GM12878 (cell line): ENCODE data around the gene CAMTA2. TPM values are rescaled to one million over a fixed set of nuclear protein-coding genes. Genes with fewer than 3 reads are reported as not detected.
A peak's percentile ranks its signal among the peaks of the same experiment; 100 is the strongest.

Experiments used
- ATAC-seq: fragments of 200-7000 bp; cut with Tn5 transposase; 3 replicates; pipeline ENCODE4 v1.9.1; 2020; ENCODE audit warnings: mild to moderate bottlenecking, moderate library complexity
- BruUV-seq: library from RNA; stranded (reverse); fragments of 400-500 nt; replicated peaks from 2 replicates; lab custom pipeline; 2021; lab: Mats Ljungman, UMichigan
- CTCF ChIA-PET: fragments of 300-600 bp; sonication (Branson Sonifier 250); formaldehyde crosslinking; extraction: SDS; loops from one replicate; lab custom pipeline; 2021; ENCODE audit warnings: inconsistent platforms; lab: Yijun Ruan, JAX
- POLR2A ChIA-PET: fragments of 350-600 bp; formaldehyde crosslinking; extraction: SDS; loops from one replicate; lab custom pipeline; 2021; ENCODE audit warnings: inconsistent platforms; lab: Charles Lee
- RAD21 ChIA-PET: fragments of 300-600 bp; sonication (Branson Sonifier 250); formaldehyde crosslinking; loops from one replicate; lab custom pipeline; 2023; ENCODE audit warnings: antibody characterized with exemption; ENCODE audit not compliant: unreplicated experiment; lab: Charles Lee
- SMC1A ChIA-PET: fragments of 300-600 bp; sonication (Branson Sonifier 250); formaldehyde crosslinking; loops from one replicate; lab custom pipeline; 2023; ENCODE audit not compliant: unreplicated experiment, uncharacterized antibody; lab: Charles Lee
- DNase-seq: peaks from one replicate; pipeline ENCODE4 v3.0.0-alpha.2; 2011; ENCODE audit warnings: low read depth, low spot score
- FAIRE-seq: peaks from 3 replicates; lab custom pipeline; 2011; peaks lifted over from hg19 to GRCh38; lab: Jason Lieb, UNC
- H2AFZ ChIP-seq: 2 replicates; pipeline ENCODE4 v1.6.0; 2011; ENCODE audit warnings: low read depth, low read length, control low read depth; ENCODE audit not compliant: control insufficient read depth
- H3K27ac ChIP-seq: 2 replicates; pipeline ENCODE4 v1.5.1; 2011; ENCODE audit warnings: control low read depth; ENCODE audit not compliant: control insufficient read depth, insufficient read depth
- H3K27me3 ChIP-seq, 2 experiments: replicated peaks in 1 of 2; 2 replicates each; pipeline versions ENCODE4 v1.6.0 to v1.6.1; 2011; ENCODE audit warnings: low read length in 1 of 2; ENCODE audit not compliant: control insufficient read depth in 2 of 2, insufficient read depth in 2 of 2
- H3K36me3 ChIP-seq, 2 experiments: 2 replicates each; pipeline ENCODE4 v1.5.1; 2011; ENCODE audit warnings: low read length in 1 of 2; ENCODE audit not compliant: control insufficient read depth in 2 of 2, insufficient read depth in 2 of 2
- H3K4me1 ChIP-seq: 2 replicates; pipeline ENCODE4 v1.6.1; 2011; ENCODE audit warnings: mild to moderate bottlenecking, low read length, moderate library complexity, mixed read lengths; ENCODE audit not compliant: control insufficient read depth, insufficient read depth
- H3K4me2 ChIP-seq: 2 replicates; pipeline ENCODE4 v1.6.0; 2011; ENCODE audit warnings: control low read depth; ENCODE audit not compliant: control insufficient read depth, insufficient read depth
- H3K4me3 ChIP-seq: fragments of 200-600 bp; sonication (generic); 2 replicates; pipeline ENCODE4 v1.5.1; 2016
- H3K79me2 ChIP-seq: 2 replicates; pipeline ENCODE4 v1.6.0; 2011; ENCODE audit warnings: low read length; ENCODE audit not compliant: control insufficient read depth, insufficient read depth
- H3K9ac ChIP-seq: 2 replicates; pipeline ENCODE4 v1.8.0; 2011; ENCODE audit warnings: low read length, control low read depth, mixed read lengths; ENCODE audit not compliant: control insufficient read depth, insufficient read depth
- H3K9me3 ChIP-seq: replicated peaks from 3 replicates; pipeline ENCODE4 v1.5.1; 2011; ENCODE audit warnings: mild to moderate bottlenecking, low read length; ENCODE audit not compliant: control insufficient read depth, insufficient read depth
- H4K20me1 ChIP-seq: 2 replicates; pipeline ENCODE4 v1.6.0; 2011; ENCODE audit not compliant: control insufficient read depth, insufficient read depth
- CEBPB ChIP-seq, 2 experiments: fragments of 150-350 bp in 1 of 2; IDR thresholded peaks; 2 replicates each; pipeline ENCODE4 v1.6.1; 2012 to 2014; ENCODE audit warnings: low read depth in 2 of 2, low read length in 2 of 2, borderline replicate concordance in 1 of 2, inconsistent platforms in 1 of 2
- CHD2 ChIP-seq: IDR thresholded peaks from 2 replicates; pipeline ENCODE4 v1.6.1; 2011; ENCODE audit warnings: low read depth, low read length, improper control_type of control experiment, borderline replicate concordance
- MXI1 ChIP-seq: fragments of 150-350 bp; IDR thresholded peaks from 2 replicates; pipeline ENCODE4 v1.6.1; 2011; ENCODE audit warnings: low read depth, mild to moderate bottlenecking, inconsistent platforms, low read length, improper control_type of control experiment
- SMAD1 ChIP-seq: fragments of 450-650 bp; IDR thresholded peaks from 2 replicates; pipeline ENCODE4 v1.6.1; 2018; ENCODE audit warnings: mild to moderate bottlenecking, low read depth; ENCODE audit not compliant: partially characterized antibody
- TCF12 ChIP-seq: IDR thresholded peaks from 2 replicates; pipeline ENCODE4 v1.6.1; 2011; ENCODE audit warnings: low read depth, mild to moderate bottlenecking, low read length
- TCF3 ChIP-seq: IDR thresholded peaks from 2 replicates; pipeline ENCODE4 v1.6.1; 2012; ENCODE audit warnings: low read depth, mild to moderate bottlenecking, low read length, borderline replicate concordance; ENCODE audit not compliant: insufficient read depth
- WGBS: methylation state at CpG from one replicate; pipeline ENCODE4 v1.1.6; 2016; ENCODE audit warnings: low lambda C conversion rate; ENCODE audit not compliant: insufficient replicate concordance, insufficient coverage; ENCODE audit errors: missing lambda C conversion rate; 5-methylcytosine and 5-hydroxymethylcytosine counted together
- in situ Hi-C: fragments of 300-500 bp; cut with MboI; formaldehyde crosslinking; loops from 9 replicates; pipeline ENCODE4 v1.14.3; 2018; ENCODE audit warnings: mixed read lengths
- intact Hi-C: fragments of 100-400 bp; cut with micrococcal nuclease; formaldehyde crosslinking; loops from one replicate; pipeline ENCODE4 v1.14.2; 2022; ENCODE audit not compliant: unreplicated experiment
- polyA plus RNA-seq, 11 experiments: library from polyadenylated mRNA; depleted of rRNA in 4 of 11; unstranded in 6 of 11; stranded (reverse) in 5 of 11; fragments of >200 nt; fragmentation: Nextera tagmentation in 4 of 11; fragmentation: Illumina TruSeq in 1 of 11; extraction: Ambion mirVana in 4 of 11; extraction: Trizol in 1 of 11; gene quantifications; 1 replicate in 1 of 11; 2 replicates in 10 of 11; pipeline versions ENCODE4 v1.2.1 to v1.2.3, GENCODE V29; 2011 to 2016; ENCODE audit warnings: inconsistent platforms in 2 of 11, missing spikeins in 2 of 11, low read depth in 1 of 11
- total RNA-seq, 4 experiments: library from RNA; depleted of rRNA in 3 of 4; stranded (reverse); fragments of >200 nt in 3 of 4; fragmentation: Illumina TruSeq in 1 of 4; extraction: Trizol in 1 of 4; gene quantifications; 2 replicates each; pipeline versions ENCODE4 v1.2.1 to v1.2.3, GENCODE V29; 2013 to 2021
- TF ChIP-seq, protein P1 (sequence below): fragments of 450-650 bp; IDR thresholded peaks from 2 replicates; pipeline ENCODE4 v1.6.1; 2016; ENCODE audit warnings: mild to moderate bottlenecking, moderate library complexity, borderline replicate concordance
- TF ChIP-seq, protein P2 (sequence below): fragments of 450-650 bp; IDR thresholded peaks from 2 replicates; pipeline ENCODE4 v1.6.1; 2017; ENCODE audit warnings: mild to moderate bottlenecking, low read depth, inconsistent platforms; ENCODE audit not compliant: poor library complexity, severe bottlenecking
- TF ChIP-seq, protein P3 (sequence below): fragments of 450-650 bp; formaldehyde crosslinking; IDR thresholded peaks from 2 replicates; pipeline ENCODE4 v1.5.0; 2022; ENCODE audit warnings: mild to moderate bottlenecking, missing genetic modification characterization

Gene CAMTA2
- total and polyA plus RNA-seq, 10 of the 15 experiments (the other 5 are each of a cell fraction or from before 2014, with no cell fraction given) = 0.42 to 29.3 (median 11.2) TPM

DNA sequence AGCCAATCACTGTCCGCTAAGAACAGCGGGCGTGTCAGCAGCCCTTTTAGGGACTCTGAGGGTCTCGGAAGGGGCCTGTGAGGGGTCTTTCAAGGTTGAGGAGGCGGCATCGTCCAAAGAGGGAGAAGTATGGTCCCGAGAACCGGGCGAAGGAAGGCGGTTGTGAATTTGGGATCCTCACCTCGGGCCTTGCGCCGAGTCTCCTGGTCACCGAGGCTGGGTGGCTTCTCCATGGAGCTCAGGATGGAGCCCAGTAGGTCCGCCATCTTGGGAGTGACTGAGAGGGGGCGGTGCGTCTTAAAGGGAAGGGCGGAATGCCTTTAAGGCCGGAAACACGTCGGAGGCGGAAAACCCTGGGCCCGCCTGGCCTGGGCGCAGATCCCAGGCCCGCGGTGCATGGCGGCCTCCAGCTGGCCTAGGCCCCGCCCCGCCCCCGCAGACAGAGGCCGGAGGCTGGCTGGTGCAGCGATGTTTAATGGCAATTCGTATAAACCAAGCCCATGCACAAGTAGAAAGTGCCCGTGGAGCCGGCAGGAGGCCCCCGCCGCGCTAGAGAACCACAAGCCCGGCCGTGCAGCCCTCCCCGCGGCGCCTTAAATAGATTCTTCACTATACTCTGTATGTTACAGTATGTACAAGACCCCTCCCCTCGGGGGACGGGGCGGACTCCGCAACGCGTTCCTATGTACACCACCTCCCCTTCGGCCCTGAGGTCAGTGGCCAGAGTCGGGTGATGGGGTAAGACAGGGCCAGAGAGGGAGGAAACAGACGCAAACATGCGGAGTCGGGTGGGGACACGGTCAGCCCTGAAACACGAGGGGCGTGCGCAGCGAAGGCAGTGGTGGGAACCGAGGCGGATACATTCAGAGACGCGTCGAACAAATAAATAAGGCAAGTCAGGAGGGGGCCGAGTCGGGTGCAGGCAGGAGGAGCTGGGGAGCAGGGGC, 19.7 kb downstream of the CAMTA2 start, which contains the start of gene SPAG7:
SPAG7 (minus strand) TSS at position 279 of the 947 bp plus-strand sequence; CDS start at position 266, 13 bp downstream.
- FAIRE-seq (no peak), ATAC-seq (peak; percentile 69), DNase-seq (peak; percentile 90)
- RAD21 ChIA-PET = interaction anchor here (0.8 to 6.4 kb wide), 23 partner anchors 10 to 405 kb away, joined by 3 to 73 read pairs (median 4); partner anchors contain the start of genes ARRB2, CAMTA2, ENO3 and INCA1
- TSS peak; percentile 89 for BruUV-seq
- Histone ChIP-seq H3K9me3 (no peaks in the 10 kb centered on the region), H3K79me2 (peaks cover 29% of the 10 kb centered on the region), H2AFZ (peak within 1 kb of the TSS; percentile 94), H3K27ac (peak within 1 kb of the TSS; percentile 100), H3K36me3 (peaks cover 10 to 11% of the 10 kb centered on the region in 2 experiments; a peak in 3 of 4 replicates), H3K4me3 (peak within 1 kb of the TSS; percentile 89), H3K4me1 (peaks cover 14% of the 10 kb centered on the region), H4K20me1 (no peaks in the 10 kb centered on the region), H3K27me3 (no peaks in the 10 kb centered on the region), H3K4me2 (peak within 1 kb of the TSS; percentile 99), H3K9ac (peak within 1 kb of the TSS; percentile 98)
- CTCF ChIA-PET = interaction anchor here (0.6 to 3.6 kb wide), 16 partner anchors 11 to 725 kb away, joined by 3 to 28 read pairs (median 8); partner anchors contain the start of genes C1QBP, CAMTA2, CHRNE and ENO3
- SMC1A ChIA-PET = interaction anchor here (0.7 to 4.3 kb wide), 22 partner anchors 11 to 270 kb away, joined by 3 to 50 read pairs (median 4); partner anchors contain the start of genes CAMTA2, CHRNE, ENO3 and KIF1C
- in situ Hi-C loops (no loop called here), intact Hi-C loops (loop anchor here (1.0 to 5.0 kb wide), 4 partner anchors 19 to 94 kb away; no protein-coding TSS in a partner anchor)
- WGBS = under 1% methylated on average over 66 of the region's 66 CpGs
- POLR2A ChIA-PET = interaction anchor here (0.6 to 8.5 kb wide), 14 partner anchors 10 to 452 kb away, joined by 3 to 272 read pairs (median 6); partner anchors contain the start of genes CAMTA2, ENO3, INCA1 and KIF1C
- TF ChIP-seq TCF12 = peak; percentile 83; the same call in 1 of the 2 replicates
- TF ChIP-seq SMAD1 = peak; percentile 67
- no peak for TF ChIP-seq CEBPB (IDR thresholded peaks at IDR 0.05; ENCODE audit: borderline replicate concordance in 1 of 2, low read depth in 2 of 2, low read length in 2 of 2)
- TF ChIP-seq, protein P1, sequence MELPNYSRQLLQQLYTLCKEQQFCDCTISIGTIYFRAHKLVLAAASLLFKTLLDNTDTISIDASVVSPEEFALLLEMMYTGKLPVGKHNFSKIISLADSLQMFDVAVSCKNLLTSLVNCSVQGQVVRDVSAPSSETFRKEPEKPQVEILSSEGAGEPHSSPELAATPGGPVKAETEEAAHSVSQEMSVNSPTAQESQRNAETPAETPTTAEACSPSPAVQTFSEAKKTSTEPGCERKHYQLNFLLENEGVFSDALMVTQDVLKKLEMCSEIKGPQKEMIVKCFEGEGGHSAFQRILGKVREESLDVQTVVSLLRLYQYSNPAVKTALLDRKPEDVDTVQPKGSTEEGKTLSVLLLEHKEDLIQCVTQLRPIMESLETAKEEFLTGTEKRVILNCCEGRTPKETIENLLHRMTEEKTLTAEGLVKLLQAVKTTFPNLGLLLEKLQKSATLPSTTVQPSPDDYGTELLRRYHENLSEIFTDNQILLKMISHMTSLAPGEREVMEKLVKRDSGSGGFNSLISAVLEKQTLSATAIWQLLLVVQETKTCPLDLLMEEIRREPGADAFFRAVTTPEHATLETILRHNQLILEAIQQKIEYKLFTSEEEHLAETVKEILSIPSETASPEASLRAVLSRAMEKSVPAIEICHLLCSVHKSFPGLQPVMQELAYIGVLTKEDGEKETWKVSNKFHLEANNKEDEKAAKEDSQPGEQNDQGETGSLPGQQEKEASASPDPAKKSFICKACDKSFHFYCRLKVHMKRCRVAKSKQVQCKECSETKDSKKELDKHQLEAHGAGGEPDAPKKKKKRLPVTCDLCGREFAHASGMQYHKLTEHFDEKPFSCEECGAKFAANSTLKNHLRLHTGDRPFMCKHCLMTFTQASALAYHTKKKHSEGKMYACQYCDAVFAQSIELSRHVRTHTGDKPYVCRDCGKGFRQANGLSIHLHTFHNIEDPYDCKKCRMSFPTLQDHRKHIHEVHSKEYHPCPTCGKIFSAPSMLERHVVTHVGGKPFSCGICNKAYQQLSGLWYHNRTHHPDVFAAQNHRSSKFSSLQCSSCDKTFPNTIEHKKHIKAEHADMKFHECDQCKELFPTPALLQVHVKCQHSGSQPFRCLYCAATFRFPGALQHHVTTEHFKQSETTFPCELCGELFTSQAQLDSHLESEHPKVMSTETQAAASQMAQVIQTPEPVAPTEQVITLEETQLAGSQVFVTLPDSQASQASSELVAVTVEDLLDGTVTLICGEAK = peak; percentile 51; the same call in 1 of the 2 replicates
- peak; percentile 73; the same call in 1 of the 2 replicates for TF ChIP-seq MXI1
- TF ChIP-seq, protein P2, sequence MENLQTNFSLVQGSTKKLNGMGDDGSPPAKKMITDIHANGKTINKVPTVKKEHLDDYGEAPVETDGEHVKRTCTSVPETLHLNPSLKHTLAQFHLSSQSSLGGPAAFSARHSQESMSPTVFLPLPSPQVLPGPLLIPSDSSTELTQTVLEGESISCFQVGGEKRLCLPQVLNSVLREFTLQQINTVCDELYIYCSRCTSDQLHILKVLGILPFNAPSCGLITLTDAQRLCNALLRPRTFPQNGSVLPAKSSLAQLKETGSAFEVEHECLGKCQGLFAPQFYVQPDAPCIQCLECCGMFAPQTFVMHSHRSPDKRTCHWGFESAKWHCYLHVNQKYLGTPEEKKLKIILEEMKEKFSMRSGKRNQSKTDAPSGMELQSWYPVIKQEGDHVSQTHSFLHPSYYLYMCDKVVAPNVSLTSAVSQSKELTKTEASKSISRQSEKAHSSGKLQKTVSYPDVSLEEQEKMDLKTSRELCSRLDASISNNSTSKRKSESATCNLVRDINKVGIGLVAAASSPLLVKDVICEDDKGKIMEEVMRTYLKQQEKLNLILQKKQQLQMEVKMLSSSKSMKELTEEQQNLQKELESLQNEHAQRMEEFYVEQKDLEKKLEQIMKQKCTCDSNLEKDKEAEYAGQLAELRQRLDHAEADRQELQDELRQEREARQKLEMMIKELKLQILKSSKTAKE = no peak
- peak; percentile 81 for TF ChIP-seq TCF3
- TF ChIP-seq CHD2 = no peak
- TF ChIP-seq, protein P3, sequence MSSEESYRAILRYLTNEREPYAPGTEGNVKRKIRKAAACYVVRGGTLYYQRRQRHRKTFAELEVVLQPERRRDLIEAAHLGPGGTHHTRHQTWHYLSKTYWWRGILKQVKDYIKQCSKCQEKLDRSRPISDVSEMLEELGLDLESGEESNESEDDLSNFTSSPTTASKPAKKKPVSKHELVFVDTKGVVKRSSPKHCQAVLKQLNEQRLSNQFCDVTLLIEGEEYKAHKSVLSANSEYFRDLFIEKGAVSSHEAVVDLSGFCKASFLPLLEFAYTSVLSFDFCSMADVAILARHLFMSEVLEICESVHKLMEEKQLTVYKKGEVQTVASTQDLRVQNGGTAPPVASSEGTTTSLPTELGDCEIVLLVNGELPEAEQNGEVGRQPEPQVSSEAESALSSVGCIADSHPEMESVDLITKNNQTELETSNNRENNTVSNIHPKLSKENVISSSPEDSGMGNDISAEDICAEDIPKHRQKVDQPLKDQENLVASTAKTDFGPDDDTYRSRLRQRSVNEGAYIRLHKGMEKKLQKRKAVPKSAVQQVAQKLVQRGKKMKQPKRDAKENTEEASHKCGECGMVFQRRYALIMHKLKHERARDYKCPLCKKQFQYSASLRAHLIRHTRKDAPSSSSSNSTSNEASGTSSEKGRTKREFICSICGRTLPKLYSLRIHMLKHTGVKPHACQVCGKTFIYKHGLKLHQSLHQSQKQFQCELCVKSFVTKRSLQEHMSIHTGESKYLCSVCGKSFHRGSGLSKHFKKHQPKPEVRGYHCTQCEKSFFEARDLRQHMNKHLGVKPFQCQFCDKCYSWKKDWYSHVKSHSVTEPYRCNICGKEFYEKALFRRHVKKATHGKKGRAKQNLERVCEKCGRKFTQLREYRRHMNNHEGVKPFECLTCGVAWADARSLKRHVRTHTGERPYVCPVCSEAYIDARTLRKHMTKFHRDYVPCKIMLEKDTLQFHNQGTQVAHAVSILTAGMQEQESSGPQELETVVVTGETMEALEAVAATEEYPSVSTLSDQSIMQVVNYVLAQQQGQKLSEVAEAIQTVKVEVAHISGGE (CRISPR knock-in tag) = no peak
